NCI-H226 (cell line): ENCODE data around the gene FAM162B.
"Not testable (repeated sequence)": the region's sequence is repeated elsewhere in the genome, so short reads cannot be mapped to it uniquely, and the experiment has no call there.

Experiments used
- DNase-seq: peaks from one replicate; pipeline ENCODE4 v3.0.0-alpha.2; 2015

FAM162B gene

DNA sequence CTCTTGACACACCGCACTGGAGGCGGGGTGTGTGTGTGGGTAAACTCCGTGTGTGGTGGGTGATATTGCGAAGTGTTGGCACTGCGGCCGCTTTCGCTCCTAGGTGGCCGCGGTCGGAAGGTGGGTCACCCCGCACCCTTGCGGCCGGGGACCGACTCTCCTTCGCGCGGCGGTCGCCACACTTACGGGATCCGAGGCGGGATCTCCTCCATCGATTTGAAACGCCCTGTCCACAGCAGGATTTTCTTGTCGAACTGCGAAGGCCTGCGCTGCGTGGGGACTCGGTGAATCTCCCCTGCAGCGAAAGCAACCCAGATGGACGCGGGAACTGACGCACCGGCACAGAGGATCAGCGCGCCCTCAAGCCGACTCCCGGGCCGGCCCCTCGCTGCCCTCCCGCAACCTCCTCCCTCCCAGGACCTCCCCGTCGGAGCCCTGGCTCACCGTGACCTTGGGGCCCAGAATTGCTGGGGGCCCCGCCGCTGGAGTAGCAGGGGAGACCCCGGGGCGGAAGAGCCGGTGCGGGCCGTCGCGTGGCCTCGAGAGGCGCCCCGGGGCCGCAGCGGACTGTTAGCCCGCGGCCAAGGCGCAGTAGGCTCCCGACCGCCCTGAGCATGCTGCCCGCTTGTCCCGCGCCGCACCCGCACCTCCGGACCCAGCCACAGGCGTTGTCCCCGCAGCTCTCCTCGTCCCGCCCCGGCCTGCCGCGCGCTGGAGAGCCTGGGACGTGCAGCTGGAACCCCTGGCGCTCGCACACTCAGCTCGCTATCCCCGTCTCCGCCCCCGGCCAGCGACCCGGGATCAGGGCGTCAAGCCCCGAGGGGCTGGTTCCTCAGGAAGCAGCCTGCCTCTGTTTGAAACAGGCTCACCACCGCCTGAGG, at the start of gene FAM162B:
Gene FAM162B (minus strand): TSS at position 759 of the 881 bp plus-strand sequence. CDS start 143 bp downstream, at position 616.
- DNase-seq, result no peak

DNA sequence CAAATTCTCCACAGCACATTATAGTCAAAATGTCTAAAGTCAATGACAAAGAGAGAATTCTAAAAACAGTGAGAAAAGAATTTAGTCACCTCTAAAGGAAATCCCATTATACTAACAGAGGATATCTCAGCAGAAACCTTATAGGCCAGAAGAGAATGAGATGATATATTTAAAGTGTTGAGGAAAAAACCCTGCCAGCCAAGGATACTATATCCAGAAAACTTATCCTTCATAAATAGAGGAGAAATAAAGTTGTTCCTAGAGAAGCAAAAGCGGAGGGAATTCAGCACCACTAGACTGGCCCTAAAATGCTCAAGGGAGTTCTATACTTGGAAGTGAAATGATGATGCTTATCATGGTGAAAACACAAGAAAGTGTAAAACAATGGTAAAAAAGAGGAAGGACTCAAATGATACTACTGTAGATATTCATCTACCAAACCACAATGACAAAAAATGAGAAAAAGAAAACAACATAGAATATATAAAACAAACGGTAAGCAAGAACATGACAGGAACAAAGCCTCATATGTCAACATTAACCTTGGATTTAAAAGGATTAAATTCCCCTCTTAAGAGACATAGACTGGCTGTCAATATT, 46.6 kb upstream of the FAM162B start:
- DNase-seq, result no peak

DNA sequence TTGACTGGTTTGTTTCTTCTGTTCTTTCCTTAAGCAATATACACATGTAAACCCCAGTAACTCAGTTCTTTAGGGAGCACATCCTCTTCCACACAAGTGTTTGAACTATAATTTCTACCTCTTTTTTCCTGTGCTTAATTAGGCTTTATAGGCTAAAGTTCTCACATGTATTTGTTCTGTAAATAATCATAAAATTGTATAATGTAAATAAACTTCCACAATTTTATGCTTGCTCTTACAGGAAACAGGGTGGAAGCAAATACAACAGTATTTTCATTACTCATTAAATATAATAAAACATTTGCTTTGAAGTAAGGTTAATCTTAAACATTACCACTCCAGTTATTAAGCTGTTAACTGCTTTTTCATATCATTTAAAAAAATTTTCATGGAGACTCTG, 36.5 kb upstream of the FAM162B start:
- DNase-seq, result no peak

DNA sequence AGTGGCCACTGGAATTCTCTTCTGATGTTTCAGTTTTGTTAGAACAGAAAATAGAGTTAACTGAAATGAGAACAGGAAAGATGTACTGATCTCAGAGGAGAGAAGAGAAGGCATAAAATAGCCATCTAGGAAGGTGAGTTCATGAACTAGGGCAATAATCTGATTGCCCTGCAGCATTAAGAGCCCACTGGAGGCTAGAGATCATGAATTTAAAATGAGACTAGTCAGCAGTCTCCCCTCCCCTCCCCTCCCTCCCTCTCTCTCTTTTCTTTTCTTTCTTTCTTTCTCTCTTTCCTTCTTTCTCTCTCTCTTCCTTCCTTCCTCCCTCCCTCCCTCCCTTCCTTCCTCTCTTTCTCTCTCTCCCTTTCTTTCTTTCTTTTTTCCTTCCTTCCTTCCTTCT, 34.4 kb upstream of the FAM162B start:
- no peak for DNase-seq

DNA sequence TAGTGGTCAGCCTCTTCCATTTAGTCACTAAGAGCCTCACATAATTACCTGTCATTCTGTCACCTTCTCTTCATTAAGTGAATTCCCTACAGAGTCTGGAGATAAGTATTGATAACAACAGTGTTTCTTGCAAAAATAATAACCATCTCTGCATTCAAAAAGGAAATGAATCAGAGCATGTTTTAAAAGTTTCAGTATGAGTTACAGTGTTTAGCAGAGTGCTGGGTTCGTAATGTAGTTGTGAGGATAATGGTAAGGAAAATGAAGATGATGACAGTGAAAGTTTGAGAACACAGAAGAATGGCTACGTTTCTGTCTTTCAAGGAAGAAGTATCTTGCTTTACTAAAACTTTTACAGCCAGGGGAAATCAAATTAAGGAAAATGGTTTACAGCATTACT, 32.1 kb upstream of the FAM162B start:
- no peak for DNase-seq

DNA sequence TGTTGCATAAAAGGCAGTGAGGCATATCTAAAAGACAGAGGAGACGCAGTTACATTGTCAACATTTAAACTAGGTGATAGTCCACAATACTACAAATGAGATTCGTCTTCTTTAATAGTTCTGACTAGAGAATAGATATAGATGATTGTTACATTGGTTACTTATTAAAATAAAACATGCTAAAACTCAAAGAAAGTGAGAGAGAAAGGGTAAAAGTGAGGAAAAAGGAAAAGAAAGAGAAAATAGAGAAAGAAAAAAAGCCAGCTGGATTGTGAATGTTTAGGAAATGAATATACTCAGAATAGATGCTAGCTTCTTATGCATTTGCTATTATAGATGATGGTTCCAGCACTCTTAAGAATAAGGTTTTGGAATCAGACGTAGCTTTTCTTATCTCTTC, 27.7 kb upstream of the FAM162B start:
- no peak for DNase-seq

DNA sequence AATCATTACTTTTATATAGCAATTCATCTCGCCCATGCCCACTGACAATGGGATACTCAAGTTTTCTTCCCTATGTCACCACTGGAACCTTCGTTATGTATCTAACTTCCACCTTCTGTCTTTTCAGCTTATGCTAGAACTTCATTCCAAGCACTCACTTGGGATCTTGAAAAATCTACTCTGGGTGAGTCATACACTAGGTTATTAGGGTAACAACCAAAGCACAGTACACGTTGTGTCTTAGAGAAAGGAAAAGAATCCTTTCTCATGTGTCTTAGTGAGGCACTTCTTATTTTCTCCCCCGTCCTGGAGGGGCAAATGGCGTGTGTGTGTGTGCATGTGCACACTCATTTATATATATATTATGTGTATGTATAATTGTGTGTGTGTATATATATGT, 18.3 kb upstream of the FAM162B start:
- no peak for DNase-seq

DNA sequence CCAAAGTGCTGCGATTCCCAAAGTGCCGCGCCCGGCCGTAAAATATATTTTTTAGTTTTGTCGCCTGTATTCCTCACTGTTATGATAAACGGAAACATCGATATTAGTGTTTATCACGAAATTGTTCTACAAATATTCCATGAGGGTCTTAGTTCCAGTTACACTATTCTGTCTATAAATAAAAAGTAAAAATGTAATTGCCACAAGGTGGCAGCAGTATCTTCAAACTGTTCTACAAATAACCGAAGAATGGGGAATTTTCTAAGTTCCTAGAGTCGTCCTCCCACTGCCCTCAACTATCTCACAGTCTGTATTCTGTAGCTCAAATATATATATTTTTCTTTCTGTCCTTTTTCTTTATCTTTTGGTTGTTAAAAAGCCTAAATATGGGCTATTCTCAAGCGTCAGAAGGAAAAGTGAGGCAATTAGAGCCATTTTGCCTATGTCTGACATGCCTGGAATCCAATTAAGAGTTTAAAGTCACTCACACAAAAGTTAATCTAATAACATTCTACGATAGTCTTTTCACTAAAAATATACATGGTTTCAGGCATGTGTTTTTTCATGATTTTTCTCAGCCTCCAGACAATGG, 14.2 kb upstream of the FAM162B start:
- DNase-seq, result no peak

DNA sequence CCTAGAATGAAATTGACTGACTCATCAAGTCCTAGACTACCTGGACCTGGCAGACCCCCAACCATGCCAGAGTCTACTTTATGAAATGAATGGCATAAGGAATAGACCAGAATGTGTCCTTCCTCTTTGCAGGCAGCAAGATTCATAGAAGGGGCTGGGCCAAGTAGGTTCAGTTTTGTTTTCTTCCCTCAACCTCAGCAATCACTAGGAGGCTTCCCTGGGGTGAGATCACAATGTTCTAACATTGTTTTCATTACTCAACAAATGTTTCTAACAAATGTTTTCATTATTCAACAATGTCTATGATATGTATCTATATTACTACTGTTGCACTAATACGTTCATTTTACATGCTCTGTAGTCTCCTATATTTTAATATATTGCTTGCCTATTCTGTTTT, 8.4 kb upstream of the FAM162B start:
- DNase-seq, result no peak

DNA sequence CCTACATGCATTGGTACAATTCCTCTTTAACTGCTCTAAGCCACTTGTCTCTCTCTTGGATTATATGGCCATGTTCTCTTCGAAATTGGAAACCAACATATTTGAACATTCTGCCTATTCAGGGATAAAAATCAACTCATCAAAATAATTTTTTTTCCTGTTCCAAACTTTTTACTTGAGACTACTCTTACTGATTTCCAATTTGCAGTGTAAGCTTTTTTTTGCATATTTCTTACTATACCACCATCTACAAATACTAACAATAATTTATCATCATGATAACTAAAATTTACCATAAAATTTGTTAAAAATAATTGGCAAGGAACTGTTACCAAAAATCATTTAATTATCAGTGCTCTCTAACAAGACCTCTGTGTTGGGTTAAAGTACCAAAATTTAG, 6.9 kb upstream of the FAM162B start:
- DNase-seq, result no peak

DNA sequence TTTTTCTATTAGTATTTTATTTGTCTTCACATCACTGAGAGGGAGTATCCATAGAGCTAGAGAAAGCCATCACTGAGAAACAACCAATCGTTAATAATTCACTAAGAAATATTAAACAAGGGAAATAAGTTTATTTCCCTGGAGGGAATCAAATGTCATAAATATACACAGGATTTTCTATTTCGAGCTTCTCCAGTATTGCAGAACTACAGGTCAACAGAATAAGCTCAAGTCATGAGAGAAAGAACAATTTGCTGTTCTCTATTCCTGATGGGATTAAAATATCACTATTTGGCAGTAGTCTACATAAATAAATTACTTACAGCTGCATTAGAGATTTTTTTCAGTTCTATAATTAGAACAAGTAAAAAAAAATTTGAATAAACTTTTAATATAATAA, 2.2 kb upstream of the FAM162B start:
- DNase-seq, result no peak

DNA sequence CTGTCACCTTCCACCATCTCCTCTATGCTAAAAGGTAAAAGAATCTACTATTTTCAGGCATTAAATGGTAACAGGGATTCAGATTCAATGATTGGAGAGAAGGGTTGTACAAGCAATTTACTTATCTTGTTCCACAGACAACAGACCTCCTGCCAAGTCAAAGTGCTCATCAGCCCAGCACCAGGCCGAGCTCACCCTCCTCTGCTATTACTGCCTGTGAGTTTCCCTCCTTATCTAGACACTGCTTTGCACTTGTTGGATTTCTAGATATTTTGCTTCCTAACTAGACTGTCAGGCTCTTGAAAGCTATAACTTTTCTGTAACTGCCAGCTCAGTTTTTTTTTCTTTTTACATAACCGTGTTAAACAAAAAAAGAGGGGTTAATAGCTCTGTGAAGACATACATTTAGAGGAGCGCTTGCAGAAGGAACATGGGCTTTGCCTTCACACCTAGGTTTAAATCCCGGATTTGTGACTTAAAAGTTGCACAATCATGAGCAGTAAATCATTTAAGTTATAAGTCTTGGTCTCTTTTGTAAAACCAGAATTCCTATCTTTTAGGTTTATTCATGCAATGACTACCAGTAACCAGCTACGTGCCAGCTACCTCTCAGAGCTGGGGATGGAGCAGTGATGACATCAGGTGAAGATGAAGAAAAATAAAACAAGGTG, 1.1 kb upstream of the FAM162B start:
- no peak for DNase-seq

DNA sequence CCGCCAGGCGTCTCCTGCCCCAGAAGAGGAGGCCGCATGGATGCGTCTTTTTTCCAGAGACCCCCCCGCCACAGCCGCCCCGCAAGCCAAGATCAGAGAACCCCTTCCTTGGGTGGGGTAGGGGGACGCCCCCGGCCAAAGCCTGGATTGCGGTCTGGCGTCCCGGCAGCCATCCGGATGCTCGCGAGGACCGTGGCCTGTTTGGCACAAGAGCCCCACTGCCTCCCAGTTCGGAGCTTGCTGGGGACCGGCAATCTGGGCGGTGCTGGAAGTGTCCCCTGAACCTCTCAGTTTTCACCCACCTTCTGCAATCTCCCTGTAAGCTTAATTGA, 924 bp downstream of the FAM162B start:
- DNase-seq, result no peak

DNA sequence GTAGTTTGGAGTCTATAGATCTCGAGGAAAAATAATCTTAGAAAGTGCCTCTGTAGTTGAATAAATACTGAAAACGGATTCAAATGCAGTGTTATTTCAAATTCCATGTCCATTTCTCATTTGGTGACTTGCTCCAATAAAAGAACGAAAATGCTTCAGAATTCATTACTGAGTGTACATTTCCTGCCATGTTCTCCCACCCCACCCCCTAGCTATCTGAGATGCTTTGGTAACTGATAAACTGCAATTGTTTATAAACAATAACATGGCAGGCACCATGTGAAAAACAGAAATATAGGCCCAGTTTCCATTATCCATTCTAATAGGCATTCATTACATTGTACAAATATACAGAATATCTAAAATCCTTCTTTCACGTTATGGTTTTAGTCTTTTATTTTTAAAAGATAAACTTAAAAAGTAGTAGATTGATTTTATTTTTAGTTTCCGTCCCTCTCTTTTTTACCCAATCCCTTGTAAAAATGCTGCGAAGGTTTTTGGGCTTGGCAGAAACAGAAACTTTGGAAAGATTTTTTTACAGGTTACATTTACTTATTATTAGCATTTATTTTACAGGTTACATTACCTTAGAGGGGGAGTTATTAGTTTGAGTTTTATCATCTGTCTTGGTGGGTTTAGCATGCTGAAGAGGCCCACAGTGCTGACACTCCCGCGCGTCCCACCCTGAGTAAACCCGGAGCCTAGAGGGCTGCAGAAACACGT, 1.5 kb downstream of the FAM162B start:
- DNase-seq, result no peak

DNA sequence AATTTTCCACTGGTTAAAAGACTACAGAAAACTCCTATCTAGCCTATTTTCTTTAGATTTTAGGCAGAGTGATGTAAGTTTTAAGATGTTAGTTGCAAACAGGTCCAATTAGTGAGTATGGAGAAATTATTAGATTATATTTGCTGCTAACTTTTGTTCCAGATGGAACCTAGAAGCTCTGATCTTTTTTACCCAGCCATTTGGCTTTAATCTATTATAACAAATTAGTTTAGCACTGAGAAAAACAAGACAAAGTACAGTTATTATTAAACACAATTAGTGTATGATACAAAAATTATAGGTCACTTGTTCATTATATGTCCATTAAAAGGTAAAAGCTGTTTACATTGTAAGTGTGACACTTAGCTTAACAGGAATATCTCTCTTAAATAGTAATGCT, 2.5 kb downstream of the FAM162B start:
- DNase-seq, result no peak

DNA sequence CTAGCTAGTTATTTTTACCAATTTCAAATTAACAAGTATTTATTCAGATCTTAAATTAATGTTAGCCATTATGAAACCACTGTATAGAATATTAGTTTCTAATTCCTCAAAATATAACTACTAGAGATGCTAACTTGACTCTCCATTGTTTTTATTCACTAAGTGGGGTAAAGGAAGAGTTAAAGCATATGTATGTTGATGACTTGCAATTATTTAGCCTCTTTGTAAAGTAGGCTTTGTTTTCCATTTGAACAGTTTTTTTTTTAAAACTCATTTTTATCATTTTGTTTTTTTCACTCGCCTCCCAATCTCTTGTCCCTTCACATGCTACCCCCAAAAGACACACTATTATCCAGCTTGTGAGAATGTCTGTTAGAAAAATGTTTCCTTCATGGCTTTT, 3.3 kb downstream of the FAM162B start:
- no peak for DNase-seq

DNA sequence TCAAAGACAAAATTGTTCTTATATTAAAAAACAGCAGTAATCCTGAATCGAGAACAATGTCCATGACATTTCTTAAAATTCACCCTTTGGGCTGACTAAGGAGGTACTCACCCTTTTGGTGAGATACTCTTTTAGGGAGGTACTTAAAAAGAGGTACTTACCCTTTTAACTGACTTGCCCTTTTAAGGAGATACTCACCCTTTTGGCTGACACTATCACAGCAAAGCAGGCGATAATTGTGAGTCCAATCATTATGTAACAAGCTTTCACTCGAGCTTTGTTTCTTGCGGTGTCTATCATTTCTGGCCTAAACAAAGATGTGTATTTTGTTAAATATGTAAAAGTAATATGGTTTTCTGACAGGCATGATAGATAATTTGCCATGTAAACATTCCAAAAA, 3.7 kb downstream of the FAM162B start:
- DNase-seq, result no peak

DNA sequence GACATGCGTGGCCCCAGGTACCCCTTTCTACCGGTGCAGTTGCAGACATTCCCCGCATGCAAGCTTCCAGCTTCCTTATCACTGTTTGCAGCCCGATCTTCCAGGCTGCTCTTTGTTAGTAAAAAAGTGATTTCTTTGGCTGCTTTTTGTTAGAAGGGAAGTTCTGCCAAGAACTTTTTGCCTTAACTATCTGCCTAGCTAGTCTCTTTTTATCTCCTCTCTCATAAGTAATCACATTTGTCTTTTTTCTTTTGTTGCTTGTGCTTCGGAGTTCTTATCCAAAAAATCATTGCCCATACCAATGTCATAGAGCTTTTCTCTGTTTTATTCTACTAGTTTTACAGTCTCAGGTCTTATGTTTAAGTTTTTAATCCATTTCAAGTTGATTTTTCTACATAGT, 20.3 kb downstream of the FAM162B start:
- DNase-seq, result no peak

DNA sequence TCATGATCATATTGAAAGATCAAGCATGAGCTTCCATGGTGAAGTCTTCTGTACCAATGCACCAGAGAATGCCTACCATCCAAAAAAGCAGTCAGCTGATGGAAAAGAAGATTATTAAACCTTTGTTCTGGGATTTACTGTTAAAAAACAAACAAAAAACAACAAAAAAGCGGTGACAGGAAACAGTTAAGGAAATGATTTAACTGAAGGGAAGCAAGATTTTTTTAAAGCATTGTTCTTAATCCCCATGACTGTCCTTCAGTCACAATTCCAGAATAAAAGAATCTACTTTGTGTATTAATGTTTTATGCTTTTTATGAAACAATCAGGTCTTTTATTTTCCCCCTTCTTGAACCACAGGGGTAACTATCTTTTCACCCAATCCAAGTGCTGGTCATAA, 23.9 kb downstream of the FAM162B start:
- no peak for DNase-seq

DNA sequence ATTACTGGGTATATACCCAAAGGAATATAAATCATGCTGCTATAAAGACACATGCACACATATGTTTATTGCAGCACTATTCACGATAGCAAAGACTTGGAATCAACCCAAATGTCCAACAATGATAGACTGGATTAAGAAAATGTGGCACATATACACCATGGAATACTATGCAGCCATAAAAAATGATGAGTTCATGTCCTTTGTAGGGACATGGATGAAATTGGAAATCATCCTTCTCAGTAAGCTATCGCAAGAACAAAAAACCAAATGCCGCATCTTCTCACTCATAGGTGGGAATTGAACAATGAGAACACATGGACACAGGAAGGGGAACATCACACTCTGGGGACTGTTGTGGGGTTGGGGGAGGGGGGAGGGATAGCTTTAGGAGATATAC, 25.0 kb downstream of the FAM162B start:
- DNase-seq, result not testable (repeated sequence)

DNA sequence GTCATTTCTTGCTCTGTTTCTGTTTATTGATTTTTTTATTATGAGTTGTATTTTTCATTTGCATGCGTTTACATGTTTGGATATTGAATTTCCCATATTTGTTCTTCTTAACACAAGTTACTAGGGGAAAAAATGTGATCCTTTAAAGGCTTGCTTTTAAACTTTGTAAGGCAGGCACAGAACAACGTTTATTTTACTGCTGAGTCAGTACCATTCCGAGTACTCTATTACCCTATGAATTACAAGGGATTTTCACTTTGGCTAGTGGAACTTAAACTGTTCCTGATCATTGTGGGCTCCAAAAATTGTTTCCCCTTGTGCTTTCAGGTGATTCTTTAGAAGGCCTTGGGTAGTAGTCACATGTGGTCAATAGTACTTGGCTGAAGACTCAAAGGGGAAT, 28.5 kb downstream of the FAM162B start:
- no peak for DNase-seq

DNA sequence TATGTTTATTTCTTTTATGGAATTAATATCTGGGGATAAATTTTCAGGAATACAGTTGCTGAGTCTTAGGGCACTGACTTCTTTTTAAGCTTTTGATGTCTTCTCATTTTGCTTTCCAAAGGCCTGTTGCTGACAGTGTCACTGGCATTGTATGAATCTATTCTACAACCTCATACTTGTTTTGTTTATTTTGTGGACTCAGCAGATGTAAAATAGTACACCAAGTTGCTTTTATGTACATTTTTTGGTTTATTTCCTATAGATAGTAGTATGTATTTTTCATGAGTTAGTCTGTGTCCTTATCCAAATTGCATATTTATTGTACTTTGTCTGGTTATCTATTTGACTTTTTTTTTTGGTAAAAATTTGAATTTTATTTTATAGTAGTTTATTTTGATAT, 35.0 kb downstream of the FAM162B start:
- DNase-seq, result no peak

DNA sequence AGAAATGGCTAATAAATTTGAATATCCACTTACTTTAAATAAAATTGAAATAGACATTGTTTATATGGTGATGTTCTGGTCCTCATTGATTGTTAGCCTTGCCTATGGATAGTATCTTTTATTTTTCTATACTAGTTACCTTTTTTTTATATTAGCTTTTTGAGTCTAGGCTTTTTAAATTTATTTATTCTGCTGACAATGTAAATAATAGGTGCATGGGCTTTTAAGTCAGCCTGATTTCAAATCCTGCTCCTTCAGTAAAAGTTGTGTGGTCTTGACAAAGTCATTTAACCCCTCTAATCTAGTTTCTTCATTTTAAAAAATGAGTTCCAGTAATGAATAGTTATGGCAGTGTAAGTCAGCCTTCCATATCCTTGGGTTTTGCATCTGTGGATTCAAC, 38.6 kb downstream of the FAM162B start:
- DNase-seq, result no peak
